GM06990 (cell line): ENCODE results near the gene LCN15.

Experiments used
- DNase-seq: peaks from one replicate; pipeline ENCODE4 v3.0.0-alpha.2; 2011; ENCODE audit not compliant: insufficient read length; ENCODE audit errors: extremely low read depth
- H3K27me3 ChIP-seq: replicated peaks from 2 replicates; pipeline ENCODE4 v1.6.0; 2011; ENCODE audit warnings: low read length; ENCODE audit not compliant: control insufficient read depth, insufficient read depth
- H3K36me3 ChIP-seq: 2 replicates; pipeline ENCODE4 v1.5.1; 2011; ENCODE audit warnings: low read length; ENCODE audit not compliant: control insufficient read depth, insufficient read depth
- H3K4me3 ChIP-seq: replicated peaks from 2 replicates; pipeline ENCODE4 v1.5.1; 2011; ENCODE audit warnings: low read depth, mild to moderate bottlenecking, control low read depth, low read length
- TF ChIP-seq, protein P1 (sequence below): IDR thresholded peaks from 2 replicates; pipeline ENCODE4 v1.5.1; 2011; ENCODE audit warnings: low read length, control low read depth, mild to moderate bottlenecking, inconsistent platforms; ENCODE audit not compliant: insufficient read depth, poor library complexity, severe bottlenecking

The LCN15 gene

DNA sequence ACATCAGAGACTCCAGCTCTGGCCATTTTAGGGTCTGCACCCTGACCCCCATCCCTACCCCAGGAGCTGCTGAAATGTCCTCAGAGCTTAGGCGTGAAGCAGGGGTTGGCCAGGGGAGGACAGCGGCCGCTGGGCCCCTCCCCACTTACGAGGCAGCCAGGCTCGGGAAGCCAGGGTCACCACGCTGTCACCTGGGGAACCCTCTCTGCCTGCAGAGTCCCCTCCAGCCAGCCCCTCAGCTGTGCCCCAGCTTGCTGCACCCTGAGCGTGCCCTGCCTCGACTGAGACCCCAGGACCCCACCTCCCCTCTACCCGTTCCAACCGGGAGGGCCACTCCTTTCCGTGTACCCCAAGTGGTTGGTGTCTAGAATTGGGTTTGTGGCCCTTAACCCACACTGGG lies 24.2 kb downstream of the LCN15 start:
- no peaks in the 10 kb centered on the region; the same call in 1 of the 2 replicates for H3K27me3 ChIP-seq
- no peak for DNase-seq
- TF ChIP-seq, protein P1, sequence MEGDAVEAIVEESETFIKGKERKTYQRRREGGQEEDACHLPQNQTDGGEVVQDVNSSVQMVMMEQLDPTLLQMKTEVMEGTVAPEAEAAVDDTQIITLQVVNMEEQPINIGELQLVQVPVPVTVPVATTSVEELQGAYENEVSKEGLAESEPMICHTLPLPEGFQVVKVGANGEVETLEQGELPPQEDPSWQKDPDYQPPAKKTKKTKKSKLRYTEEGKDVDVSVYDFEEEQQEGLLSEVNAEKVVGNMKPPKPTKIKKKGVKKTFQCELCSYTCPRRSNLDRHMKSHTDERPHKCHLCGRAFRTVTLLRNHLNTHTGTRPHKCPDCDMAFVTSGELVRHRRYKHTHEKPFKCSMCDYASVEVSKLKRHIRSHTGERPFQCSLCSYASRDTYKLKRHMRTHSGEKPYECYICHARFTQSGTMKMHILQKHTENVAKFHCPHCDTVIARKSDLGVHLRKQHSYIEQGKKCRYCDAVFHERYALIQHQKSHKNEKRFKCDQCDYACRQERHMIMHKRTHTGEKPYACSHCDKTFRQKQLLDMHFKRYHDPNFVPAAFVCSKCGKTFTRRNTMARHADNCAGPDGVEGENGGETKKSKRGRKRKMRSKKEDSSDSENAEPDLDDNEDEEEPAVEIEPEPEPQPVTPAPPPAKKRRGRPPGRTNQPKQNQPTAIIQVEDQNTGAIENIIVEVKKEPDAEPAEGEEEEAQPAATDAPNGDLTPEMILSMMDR, result no peak
- no peaks in the 10 kb centered on the region for H3K36me3 ChIP-seq
- no peak overlapping the region for H3K4me3 ChIP-seq

DNA sequence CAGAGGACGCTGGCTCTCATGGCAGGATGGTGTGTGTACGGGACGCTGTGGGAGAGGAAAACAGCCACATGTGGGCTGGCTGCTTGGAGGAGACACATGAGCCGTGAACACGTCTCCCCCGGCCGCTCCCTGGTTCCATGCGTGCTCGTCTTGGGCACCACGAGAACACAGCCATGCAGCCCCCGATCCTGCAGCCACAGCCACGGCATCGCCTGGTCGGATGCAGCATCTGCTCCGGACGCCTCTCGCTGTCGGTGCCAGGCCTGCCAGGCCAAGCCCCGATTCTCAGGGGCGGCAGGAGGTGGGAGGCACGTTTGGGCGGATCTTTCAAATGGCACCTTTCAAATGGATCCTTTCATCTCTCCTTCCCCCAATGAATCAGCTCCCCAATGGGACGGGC lies 24.8 kb downstream of the LCN15 start:
- H3K36me3 ChIP-seq, result no peaks in the 10 kb centered on the region
- DNase-seq, result no peak
- H3K4me3 ChIP-seq, result no peak overlapping the region
- TF ChIP-seq, protein P1, result no peak
- no peaks in the 10 kb centered on the region; the same call in 1 of the 2 replicates for H3K27me3 ChIP-seq

DNA sequence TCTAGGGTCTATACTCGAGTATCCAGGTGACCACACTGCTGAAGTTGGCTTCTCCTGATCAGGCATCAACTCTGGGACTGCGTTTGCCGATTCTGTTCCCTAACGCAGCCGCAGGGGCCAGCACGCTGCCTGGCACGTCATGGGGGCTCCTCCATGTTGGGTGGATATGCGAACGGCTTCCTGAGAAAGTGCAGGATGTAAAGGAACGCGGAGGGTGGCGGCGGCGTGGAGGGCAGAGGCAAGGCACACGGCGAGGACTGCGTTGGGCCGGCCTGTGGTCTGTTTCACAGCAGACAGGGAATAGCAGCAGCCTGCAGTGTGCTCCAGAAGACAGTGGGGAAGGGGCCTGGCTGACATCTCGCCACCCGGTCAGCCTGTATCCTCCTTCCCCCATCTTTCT lies 25.4 kb downstream of the LCN15 start:
- H3K36me3 ChIP-seq, result no peaks in the 10 kb centered on the region
- TF ChIP-seq, protein P1, result no peak
- H3K4me3 ChIP-seq, result no peak overlapping the region
- no peak for DNase-seq
- no peaks in the 10 kb centered on the region; the same call in 1 of the 2 replicates for H3K27me3 ChIP-seq

DNA sequence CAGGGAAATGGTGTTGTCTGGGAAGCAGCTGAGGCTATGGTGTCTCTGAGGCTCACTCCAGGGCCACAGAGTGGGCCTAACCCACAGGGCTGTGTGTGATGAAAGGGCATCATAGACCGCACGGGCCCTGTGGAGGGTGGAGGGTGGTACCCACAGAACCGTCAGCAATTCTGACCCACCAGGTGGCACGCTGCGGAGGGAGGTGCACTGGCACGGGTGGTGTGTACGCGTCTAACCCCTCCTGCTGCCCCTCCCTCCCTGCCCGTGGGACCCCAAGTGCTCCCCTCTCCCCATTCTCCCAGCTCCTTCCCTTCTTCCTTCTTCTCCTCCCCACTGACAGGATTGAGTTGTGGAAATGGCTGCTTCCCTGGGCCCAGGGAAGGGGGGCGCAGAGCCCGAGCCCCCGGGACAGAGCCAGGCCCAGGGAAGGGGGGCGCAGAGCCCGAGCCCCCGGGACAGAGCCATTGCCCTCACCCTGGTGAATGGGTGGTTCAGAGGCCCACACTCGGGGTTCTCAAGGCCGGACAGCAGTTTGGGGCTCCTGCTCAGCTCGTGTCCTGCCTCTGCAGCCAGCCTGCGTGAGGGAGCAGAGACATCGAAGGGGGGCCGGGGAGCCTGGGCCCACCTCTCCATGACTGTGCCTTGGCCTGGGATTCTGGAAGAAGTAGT lies 28.4 kb downstream of the LCN15 start:
- no peak for DNase-seq
- TF ChIP-seq, protein P1, result no peak
- H3K36me3 ChIP-seq, result no peaks in the 10 kb centered on the region
- H3K27me3 ChIP-seq, result no peaks in the 10 kb centered on the region
- H3K4me3 ChIP-seq, result no peak overlapping the region

DNA sequence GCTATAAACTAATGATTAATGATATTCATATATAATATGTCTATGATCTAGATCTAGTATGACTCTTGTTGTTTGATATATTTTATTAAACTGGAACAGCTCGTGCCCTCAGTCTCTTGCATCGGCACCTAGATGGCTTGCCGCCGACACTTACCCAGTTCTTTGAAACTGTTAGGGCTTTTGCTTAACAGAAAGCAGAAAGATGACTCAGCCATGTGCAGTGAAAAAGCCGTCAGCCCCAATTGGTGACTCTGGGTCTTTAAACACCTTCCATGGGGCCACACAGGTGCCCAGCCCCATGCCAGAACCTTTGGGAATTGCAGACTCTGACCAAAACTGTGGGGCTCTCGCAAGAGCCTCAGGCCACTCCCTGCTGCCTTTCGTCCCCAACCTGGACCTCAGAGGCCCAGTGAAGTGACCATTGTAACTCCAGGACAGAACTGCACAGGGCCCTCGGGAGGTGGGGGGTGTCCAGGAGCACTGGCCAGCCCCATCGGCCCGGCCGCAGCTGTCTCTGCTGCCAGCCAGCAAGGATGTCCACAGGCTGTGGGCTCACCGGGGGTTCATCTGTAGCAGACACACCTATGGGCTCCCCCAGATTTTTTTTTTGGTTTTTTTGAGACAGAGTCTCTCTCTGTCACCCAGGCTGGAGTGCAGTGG lies 29.4 kb downstream of the LCN15 start:
- Histone ChIP-seq H3K36me3 (no peaks in the 10 kb centered on the region), H3K27me3 (no peaks in the 10 kb centered on the region), H3K4me3 (no peak overlapping the region)
- no peak for DNase-seq
- TF ChIP-seq, protein P1, result no peak
